Activated CD8-positive, alpha-beta memory T cell treated with anti-CD3 and anti-CD28 coated beads for 24 hours (primary cell): ENCODE data around the gene TIFAB.

Experiments
- DNase-seq: peaks from one replicate; pipeline ENCODE4 v3.0.0-alpha.2; 2020

The TIFAB gene

GRCh38 chr5:135457424-135458071 lies 5.4 kb upstream of the TIFAB start:
- peak; percentile 82 for DNase-seq

GRCh38 chr5:135456238-135457099 lies 4.3 kb upstream of the TIFAB start:
- no peak for DNase-seq

GRCh38 chr5:135455876-135456237 lies 3.7 kb upstream of the TIFAB start:
- no peak for DNase-seq

GRCh38 chr5:135454946-135455345 lies 2.8 kb upstream of the TIFAB start:
- DNase-seq: no peak

GRCh38 chr5:135453613-135454012 lies 1.5 kb upstream of the TIFAB start:
- no peak for DNase-seq

- no peak for DNase-seq
Observed at GRCh38 chr5:135451581-135452320, 400 bp downstream of the TIFAB start.

GRCh38 chr5:135450952-135451351 lies 1.2 kb downstream of the TIFAB start:
- DNase-seq: no peak

- DNase-seq: no peak
Observed at GRCh38 chr5:135450336-135450735, 1.8 kb downstream of the TIFAB start.

GRCh38 chr5:135449644-135450043 lies 2.5 kb downstream of the TIFAB start:
- DNase-seq: no peak

- no peak for DNase-seq
Observed at GRCh38 chr5:135448791-135449507, 3.2 kb downstream of the TIFAB start.

- DNase-seq: no peak
Observed at GRCh38 chr5:135448071-135448739, 3.9 kb downstream of the TIFAB start.

GRCh38 chr5:135447298-135447929 lies 4.7 kb downstream of the TIFAB start, which contains the start of gene DCANP1:
TSS of gene DCANP1 (minus strand) at chr5:135447348. CDS start at chr5:135447108, 240 bp downstream.
- DNase-seq: no peak

GRCh38 chr5:135446615-135447014 lies 5.5 kb downstream of the TIFAB start:
- no peak for DNase-seq

- DNase-seq: peak; percentile 19
Observed at GRCh38 chr5:135446206-135446605, 5.9 kb downstream of the TIFAB start.

- peak; percentile 17 for DNase-seq
Observed at GRCh38 chr5:135445306-135445985, 6.7 kb downstream of the TIFAB start.

GRCh38 chr5:135444881-135445280 lies 7.3 kb downstream of the TIFAB start:
- peak; percentile 33 for DNase-seq

GRCh38 chr5:135444360-135444759 lies 7.8 kb downstream of the TIFAB start:
- peak; percentile 37 for DNase-seq

- DNase-seq: peak; percentile 33
Observed at GRCh38 chr5:135443161-135443960, 8.8 kb downstream of the TIFAB start.

GRCh38 chr5:135442431-135443160 lies 9.6 kb downstream of the TIFAB start:
- peak; percentile 32 for DNase-seq

GRCh38 chr5:135441919-135442318 lies 10.2 kb downstream of the TIFAB start:
- no peak for DNase-seq
